CD4-positive, alpha-beta memory T cell (primary cell): Measurements from ENCODE around the gene SLN. TPM values are rescaled to one million over a fixed set of nuclear protein-coding genes. Genes with fewer than 3 reads are reported as not detected.

Experiments
- CTCF ChIA-PET: fragments of 350-600 bp; sonication (Branson Sonifier 250); formaldehyde crosslinking; loops from one replicate; lab custom pipeline; 2021; ENCODE audit warnings: inconsistent platforms; ENCODE audit not compliant: partially characterized antibody; lab: Charles Lee
- POLR2A ChIA-PET: fragments of 350-600 bp; sonication (Branson Sonifier 250); formaldehyde crosslinking; loops from one replicate; lab custom pipeline; 2021; ENCODE audit not compliant: partially characterized antibody; lab: Charles Lee
- DNase-seq, 5 donors: peaks; one replicate each; pipeline versions ENCODE4 v3.0.0 to v3.0.0-alpha.2; 2020 to 2022; ENCODE audit warnings: mixed read lengths in 1 of 5
- H3K27ac ChIP-seq: one replicate; pipeline ENCODE4 v1.7.0; 2013; ENCODE audit warnings: low read depth, low read length
- H3K27me3 ChIP-seq: 2 replicates; pipeline ENCODE4 v1.7.0; 2013; ENCODE audit warnings: mild to moderate bottlenecking, low read length, moderate library complexity; ENCODE audit not compliant: insufficient read depth
- H3K36me3 ChIP-seq: 2 replicates; pipeline ENCODE4 v1.7.0; 2013; ENCODE audit warnings: mild to moderate bottlenecking, low read length, moderate library complexity; ENCODE audit not compliant: insufficient read depth
- H3K4me1 ChIP-seq: 2 replicates; pipeline ENCODE4 v1.7.0; 2013; ENCODE audit warnings: mild to moderate bottlenecking, low read length, moderate library complexity; ENCODE audit not compliant: insufficient read depth
- H3K4me3 ChIP-seq, 2 donors: one replicate each; pipeline ENCODE4 v1.7.0; 2013; ENCODE audit warnings: low read length in 2 of 2, mild to moderate bottlenecking in 1 of 2
- H3K9me3 ChIP-seq, 2 donors: one replicate each; pipeline ENCODE4 v1.7.0; 2013; ENCODE audit warnings: low read length in 2 of 2, control low read depth in 1 of 2; ENCODE audit not compliant: control insufficient read depth in 1 of 2
- H3K27ac Mint-ChIP-seq, 7 donors: one replicate each; pipeline ENCODE4 v1.8.0; 2020 to 2021; ENCODE audit warnings: mixed read lengths in 7 of 7, mild to moderate bottlenecking in 6 of 7, inconsistent platforms in 3 of 7, moderate library complexity in 3 of 7
- H3K27me3 Mint-ChIP-seq, 2 donors: one replicate each; pipeline ENCODE4 v1.8.0; 2020 to 2021; ENCODE audit warnings: mixed read lengths in 2 of 2
- H3K36me3 Mint-ChIP-seq, 2 donors: one replicate each; pipeline ENCODE4 v1.8.0; 2020 to 2021; ENCODE audit warnings: mixed read lengths in 2 of 2, inconsistent platforms in 1 of 2, mild to moderate bottlenecking in 1 of 2
- H3K4me1 Mint-ChIP-seq, 4 donors: one replicate each; pipeline ENCODE4 v1.8.0; 2020 to 2021; ENCODE audit warnings: mixed read lengths in 4 of 4, mild to moderate bottlenecking in 1 of 4
- H3K4me3 Mint-ChIP-seq, 8 donors: one replicate each; pipeline ENCODE4 v1.8.0; 2020 to 2021; ENCODE audit warnings: mixed read lengths in 8 of 8, mild to moderate bottlenecking in 7 of 8, moderate library complexity in 6 of 8, inconsistent platforms in 3 of 8
- H3K9me3 Mint-ChIP-seq, 8 donors: one replicate each; pipeline ENCODE4 v1.8.0; 2020 to 2021; ENCODE audit warnings: mixed read lengths in 8 of 8, mild to moderate bottlenecking in 5 of 8, inconsistent platforms in 3 of 8, moderate library complexity in 1 of 8
- intact Hi-C: fragments of 100-400 bp; cut with micrococcal nuclease; formaldehyde crosslinking; loops from one replicate; pipeline ENCODE4 v1.15.1; 2023
- polyA plus RNA-seq, 2 donors: library from polyadenylated mRNA; unstranded; fragments of 300-500 nt; fragmentation: Illumina TruSeq; gene quantifications; one replicate each; pipeline ENCODE4 v1.2.3, GENCODE V29; 2021
- total RNA-seq, 2 experiments: library from RNA; stranded (reverse); gene quantifications; one replicate each; pipeline ENCODE4 v1.2.3, GENCODE V29; 2021

Gene SLN
- total and polyA plus RNA-seq, 4 experiments from 2014 or later: not detected

- Mint-ChIP-seq H3K36me3 (no peaks in the 10 kb centered on the region), H3K4me3 (no peak overlapping the region), H3K9me3 (no peaks in the 10 kb centered on the region), H3K27ac (no peak overlapping the region), H3K4me1 (no peaks in the 10 kb centered on the region), H3K27me3 (peaks cover 19 to 21% of the 10 kb centered on the region in 2 donors)
- ChIA-PET CTCF (no interaction called here), POLR2A (no interaction called here)
- DNase-seq: no peak
- Histone ChIP-seq H3K9me3 (no peaks in the 10 kb centered on the region), H3K27me3 (no peaks in the 10 kb centered on the region), H3K36me3 (no peaks in the 10 kb centered on the region), H3K4me3 (no peak overlapping the region), H3K4me1 (no peaks in the 10 kb centered on the region), H3K27ac (no peak overlapping the region)
- intact Hi-C loops: no loop called here
Observed at GRCh38 chr11:107706531-107706930, 5.3 kb downstream of the SLN start.

- Histone ChIP-seq H3K4me3 (no peak overlapping the region), H3K4me1 (no peaks in the 10 kb centered on the region), H3K9me3 (no peaks in the 10 kb centered on the region), H3K36me3 (no peaks in the 10 kb centered on the region), H3K27me3 (no peaks in the 10 kb centered on the region), H3K27ac (no peak overlapping the region)
- ChIA-PET CTCF (no interaction called here), POLR2A (no interaction called here)
- H3K27me3 Mint-ChIP-seq: peaks cover 21 to 25% of the 10 kb centered on the region in 2 donors
- no peak overlapping the region for H3K27ac Mint-ChIP-seq
- H3K4me3 Mint-ChIP-seq: no peak overlapping the region
- intact Hi-C loops: no loop called here
- H3K9me3 Mint-ChIP-seq: no peaks in the 10 kb centered on the region
- H3K4me1 Mint-ChIP-seq: no peaks in the 10 kb centered on the region
- no peaks in the 10 kb centered on the region for H3K36me3 Mint-ChIP-seq
- DNase-seq: no peak
Observed at GRCh38 chr11:107705027-107705426, 6.8 kb downstream of the SLN start.

GRCh38 chr11:107704451-107704850, 7.4 kb downstream of the SLN start:
- intact Hi-C loops: no loop called here
- Mint-ChIP-seq H3K27me3 (peaks cover 21 to 30% of the 10 kb centered on the region in 2 donors), H3K4me1 (no peaks in the 10 kb centered on the region)

GRCh38 chr11:107702723-107703122, 9.1 kb downstream of the SLN start:
- POLR2A ChIA-PET: no interaction called here
- H3K9me3 ChIP-seq: no peaks in the 10 kb centered on the region
- Mint-ChIP-seq H3K27ac (no peak overlapping the region), H3K4me1 (no peaks in the 10 kb centered on the region), H3K27me3 (peaks cover 21 to 26% of the 10 kb centered on the region in 2 donors), H3K9me3 (no peaks in the 10 kb centered on the region), H3K36me3 (no peaks in the 10 kb centered on the region), H3K4me3 (no peak overlapping the region)
- H3K27ac ChIP-seq: no peak overlapping the region
- H3K36me3 ChIP-seq: no peaks in the 10 kb centered on the region
- CTCF ChIA-PET: no interaction called here
- no peaks in the 10 kb centered on the region for H3K4me1 ChIP-seq
- DNase-seq: no peak
- no peaks in the 10 kb centered on the region for H3K27me3 ChIP-seq
- no peak overlapping the region for H3K4me3 ChIP-seq
- intact Hi-C loops: no loop called here

More at GRCh38 chr11:107704451-107704850, 7.4 kb downstream of the SLN start:
- H3K36me3 ChIP-seq: no peaks in the 10 kb centered on the region
- DNase-seq: no peak
- Mint-ChIP-seq H3K36me3 (no peaks in the 10 kb centered on the region), H3K4me3 (no peak overlapping the region), H3K9me3 (no peaks in the 10 kb centered on the region), H3K27ac (no peak overlapping the region)
- H3K27ac ChIP-seq: no peak overlapping the region
- no peaks in the 10 kb centered on the region for H3K27me3 ChIP-seq
- no peaks in the 10 kb centered on the region for H3K4me1 ChIP-seq
- POLR2A ChIA-PET: no interaction called here
- no peaks in the 10 kb centered on the region for H3K9me3 ChIP-seq
- no peak overlapping the region for H3K4me3 ChIP-seq
- CTCF ChIA-PET: no interaction called here

- no peaks in the 10 kb centered on the region for H3K36me3 Mint-ChIP-seq
- no peak for DNase-seq
- H3K27ac Mint-ChIP-seq: no peak overlapping the region
- H3K27me3 ChIP-seq: no peaks in the 10 kb centered on the region
- H3K9me3 Mint-ChIP-seq: no peaks in the 10 kb centered on the region
- H3K36me3 ChIP-seq: no peaks in the 10 kb centered on the region
- CTCF ChIA-PET: interaction anchor here (0.9 kb wide), 1 partner anchor 10 kb away, joined by 3 read pairs; no protein-coding TSS in a partner anchor
- no peaks in the 10 kb centered on the region for H3K9me3 ChIP-seq
- H3K4me3 Mint-ChIP-seq: no peak overlapping the region
- no peaks in the 10 kb centered on the region for H3K4me1 ChIP-seq
- H3K4me3 ChIP-seq: no peak overlapping the region
- no peak overlapping the region for H3K27ac ChIP-seq
- POLR2A ChIA-PET: no interaction called here
- intact Hi-C loops: no loop called here
- peaks cover 20 to 21% of the 10 kb centered on the region in 2 donors for H3K27me3 Mint-ChIP-seq
- no peaks in the 10 kb centered on the region for H3K4me1 Mint-ChIP-seq
Observed at GRCh38 chr11:107702109-107702660, 9.7 kb downstream of the SLN start.

GRCh38 chr11:107699371-107700285, 12.2 kb downstream of the SLN start:
- DNase-seq: no peak
- no peaks in the 10 kb centered on the region for H3K4me1 ChIP-seq
- H3K9me3 Mint-ChIP-seq: no peaks in the 10 kb centered on the region
- H3K9me3 ChIP-seq: no peaks in the 10 kb centered on the region
- H3K36me3 ChIP-seq: no peaks in the 10 kb centered on the region
- ChIA-PET POLR2A (no interaction called here), CTCF (no interaction called here)
- H3K4me1 Mint-ChIP-seq: no peaks in the 10 kb centered on the region
- H3K27me3 ChIP-seq: no peaks in the 10 kb centered on the region
- no peak overlapping the region for H3K27ac ChIP-seq
- peaks cover 25 to 26% of the 10 kb centered on the region in 2 donors for H3K27me3 Mint-ChIP-seq
- H3K27ac Mint-ChIP-seq: no peak overlapping the region
- H3K36me3 Mint-ChIP-seq: no peaks in the 10 kb centered on the region
- H3K4me3 Mint-ChIP-seq: no peak overlapping the region
- H3K4me3 ChIP-seq: no peak overlapping the region
- intact Hi-C loops: no loop called here

- peaks cover 19 to 21% of the 10 kb centered on the region in 2 donors for H3K27me3 Mint-ChIP-seq
- intact Hi-C loops: no loop called here
- H3K27ac Mint-ChIP-seq: no peak overlapping the region
- CTCF ChIA-PET: interaction anchor here (0.9 to 1.3 kb wide), 2 partner anchors 8 to 12 kb away, joined by 3 to 4 read pairs; no protein-coding TSS in a partner anchor
- peaks cover 0 to 3% (median 0%) of the 10 kb centered on the region in 8 donors for H3K9me3 Mint-ChIP-seq
- Histone ChIP-seq H3K27ac (no peak overlapping the region), H3K4me1 (no peaks in the 10 kb centered on the region), H3K36me3 (no peaks in the 10 kb centered on the region), H3K27me3 (no peaks in the 10 kb centered on the region), H3K9me3 (no peaks in the 10 kb centered on the region), H3K4me3 (no peak overlapping the region)
- no peaks in the 10 kb centered on the region for H3K4me1 Mint-ChIP-seq
- POLR2A ChIA-PET: no interaction called here
- no peaks in the 10 kb centered on the region for H3K36me3 Mint-ChIP-seq
- no peak overlapping the region for H3K4me3 Mint-ChIP-seq
- no peak for DNase-seq
Observed at GRCh38 chr11:107697291-107697690, 14.6 kb downstream of the SLN start.
